Heart left ventricle (tissue), 16 donors: ENCODE data around the gene PARP3. TPM values are rescaled to one million over a fixed set of nuclear protein-coding genes. Genes with fewer than 3 reads are reported as not detected.

ENCODE experiments used
- ATAC-seq, 4 donors: fragments of 200-7000 bp; cut with Tn5 transposase; one replicate each; pipeline ENCODE4 v1.9.1; 2020 to 2022; ENCODE audit warnings: moderate library complexity in 4 of 4, mild to moderate bottlenecking in 3 of 4, moderate number of reproducible peaks in 1 of 4
- DNase-seq, 5 donors: peaks; one replicate each; pipeline ENCODE4 v3.0.0-alpha.2; 2020
- H3K27ac ChIP-seq, 12 donors: fragments of 200-600 bp; sonication (generic) in 4 of 12; one replicate each; pipeline versions ENCODE4 v1.5.0 to v1.8.0; 2016 to 2022; ENCODE audit warnings: mild to moderate bottlenecking in 2 of 12
- H3K27me3 ChIP-seq, 9 donors: fragments of 200-600 bp; sonication (generic) in 2 of 9; one replicate each; pipeline versions ENCODE4 v1.5.1 to v1.8.0; 2016 to 2022; ENCODE audit warnings: mild to moderate bottlenecking in 3 of 9
- H3K36me3 ChIP-seq, 9 donors: fragments of 200-600 bp; sonication (generic) in 2 of 9; one replicate each; pipeline versions ENCODE4 v1.5.0 to v1.8.0; 2018 to 2022; ENCODE audit warnings: mild to moderate bottlenecking in 2 of 9
- H3K4me1 ChIP-seq, 12 donors: fragments of 200-600 bp; sonication (generic) in 4 of 12; one replicate each; pipeline versions ENCODE4 v1.5.0 to v1.8.0; 2016 to 2022; ENCODE audit warnings: mild to moderate bottlenecking in 3 of 12
- H3K4me3 ChIP-seq, 12 donors: fragments of 200-600 bp; sonication (generic) in 4 of 12; one replicate each; pipeline versions ENCODE4 v1.5.0 to v1.8.0; 2017 to 2022; ENCODE audit warnings: mild to moderate bottlenecking in 9 of 12, moderate library complexity in 4 of 12
- H3K9me3 ChIP-seq, 12 donors: fragments of 200-600 bp; sonication (generic) in 4 of 12; one replicate each; pipeline versions ENCODE4 v1.5.0 to v1.8.0; 2016 to 2022; ENCODE audit warnings: mild to moderate bottlenecking in 1 of 12
- POLR2A ChIP-seq, 2 donors: fragments of 450-650 bp; IDR thresholded peaks; one replicate each; pipeline ENCODE4 v1.6.1; 2017; ENCODE audit warnings: antibody characterized with exemption in 2 of 2, mild to moderate bottlenecking in 2 of 2, moderate library complexity in 2 of 2
- WGBS, 4 donors: extraction: QIAGEN DNeasy Blood & Tissue Kit in 2 of 4; methylation state at CpG; one replicate each; pipeline versions ENCODE4 v1.1.5 to v1.1.7; 2013 to 2018; 5-methylcytosine and 5-hydroxymethylcytosine counted together
- intact Hi-C, 10 donors: fragments of 100-400 bp; cut with DNase I; formaldehyde crosslinking; loops; one replicate each; pipeline versions ENCODE4 v1.11.1 to v1.14.2; 2022
- polyA plus RNA-seq, 2 donors: library from polyadenylated mRNA; stranded (reverse); fragments of 200-250 nt; gene quantifications; one replicate each; pipeline ENCODE4 v1.2.3, GENCODE V29; 2013
- total RNA-seq, 9 donors: library from RNA; depleted of rRNA in 2 of 9; stranded (reverse); fragments of >200 nt in 2 of 9; fragmentation: NEBNext Ultra II Directional in 3 of 9; extraction: Animal tissue kit (Norgen Biotek cat#: 25700) in 3 of 9; gene quantifications; one replicate each; pipeline versions ENCODE4 v1.1.0 to v1.2.4, GENCODE V29; 2016 to 2023
- TF ChIP-seq, protein P1 (sequence below), 12 donors: fragments of 200-600 bp; sonication (generic) in 4 of 12; IDR thresholded peaks; one replicate each; pipeline versions ENCODE4 v1.5.0 to v1.8.0; 2018 to 2022; ENCODE audit warnings: antibody characterized with exemption in 12 of 12, mild to moderate bottlenecking in 5 of 12
- donor health status: ischemic (EF 13 %, LVEDD 7.1; RV severe dilation, severe dysfunction).
- donor health status: healthy with polysubstance abuse.
- donor health status: DM: no; HTN: yes; CAD: no.
- donor health status: DM: no; HTN: no; CAD: no.
- donor health status: ischemic (EF 25% LVEDD 6.9; RV normal size, moderate dysfunction).
- donor health status: ischemic (EF 25% LVEDD 5.7; RV mildly dilated, moderate dysfunction).
- donor health status: healthy.
- donor health status: DM: yes; HTN: yes; CAD: no.
- donor health status: ischemic (EF 35%, LVEDD 5.7; RV mildly dilated, moderate dysfunction).
- donor health status: nonischemic (EF 11% LVEDD 7.7; RV severe dilation, severe dysfunction).
- donor health status: DM: yes; HTN: yes; CAD: no.
- donor health status: PGD.
- donor health status: ischemic (EF 29% LVEDD 5.4; RV normal size, mild dysfunction).
- donor health status: nonischemic (EF 23%, LVEDD 6.1; RV moderate dilation, normal function).

Gene PARP3
- total and polyA plus RNA-seq, 11 donors: 7.0 to 37.5 (median 13.9) TPM

DNA sequence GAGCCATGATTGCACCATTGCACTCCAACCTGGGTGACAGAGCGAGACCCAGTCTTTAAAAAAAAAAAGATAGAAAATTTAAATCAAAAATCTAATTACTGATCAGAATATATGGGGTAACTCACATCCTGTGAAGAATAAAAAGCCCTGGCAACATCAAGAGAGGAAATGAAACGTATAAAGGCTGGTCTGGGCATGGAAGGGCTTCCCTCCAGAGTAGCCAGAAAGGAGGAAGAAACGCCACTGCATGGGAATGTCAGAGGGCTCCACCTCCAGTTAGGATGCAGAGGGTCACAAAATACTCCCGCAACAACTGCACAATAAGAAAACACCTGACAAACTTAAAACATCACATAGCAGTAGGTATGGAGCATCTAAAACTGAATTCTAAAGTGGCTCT is 34.1 kb upstream of the PARP3 start:
- peaks cover 0 to 5% (median 0%) of the 10 kb centered on the region in 9 donors for H3K27me3 ChIP-seq
- no peak overlapping the region for H3K4me3 ChIP-seq
- TF ChIP-seq POLR2A (IDR thresholded peaks at IDR 0.05): no peak
- TF ChIP-seq, protein P1, sequence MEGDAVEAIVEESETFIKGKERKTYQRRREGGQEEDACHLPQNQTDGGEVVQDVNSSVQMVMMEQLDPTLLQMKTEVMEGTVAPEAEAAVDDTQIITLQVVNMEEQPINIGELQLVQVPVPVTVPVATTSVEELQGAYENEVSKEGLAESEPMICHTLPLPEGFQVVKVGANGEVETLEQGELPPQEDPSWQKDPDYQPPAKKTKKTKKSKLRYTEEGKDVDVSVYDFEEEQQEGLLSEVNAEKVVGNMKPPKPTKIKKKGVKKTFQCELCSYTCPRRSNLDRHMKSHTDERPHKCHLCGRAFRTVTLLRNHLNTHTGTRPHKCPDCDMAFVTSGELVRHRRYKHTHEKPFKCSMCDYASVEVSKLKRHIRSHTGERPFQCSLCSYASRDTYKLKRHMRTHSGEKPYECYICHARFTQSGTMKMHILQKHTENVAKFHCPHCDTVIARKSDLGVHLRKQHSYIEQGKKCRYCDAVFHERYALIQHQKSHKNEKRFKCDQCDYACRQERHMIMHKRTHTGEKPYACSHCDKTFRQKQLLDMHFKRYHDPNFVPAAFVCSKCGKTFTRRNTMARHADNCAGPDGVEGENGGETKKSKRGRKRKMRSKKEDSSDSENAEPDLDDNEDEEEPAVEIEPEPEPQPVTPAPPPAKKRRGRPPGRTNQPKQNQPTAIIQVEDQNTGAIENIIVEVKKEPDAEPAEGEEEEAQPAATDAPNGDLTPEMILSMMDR (IDR thresholded peaks at IDR 0.05): no peak
- peaks cover 0 to 15% (median 0%) of the 10 kb centered on the region in 12 donors for H3K9me3 ChIP-seq
- WGBS, 4 donors: 69 to 83% (median 74%) methylated on average over 4 of the region's 4 CpGs
- H3K4me1 ChIP-seq: no peaks in the 10 kb centered on the region
- DNase-seq: no peak
- H3K27ac ChIP-seq: no peak overlapping the region
- no peaks in the 10 kb centered on the region for H3K36me3 ChIP-seq
- no peak for ATAC-seq
- intact Hi-C loops: no loop called here

DNA sequence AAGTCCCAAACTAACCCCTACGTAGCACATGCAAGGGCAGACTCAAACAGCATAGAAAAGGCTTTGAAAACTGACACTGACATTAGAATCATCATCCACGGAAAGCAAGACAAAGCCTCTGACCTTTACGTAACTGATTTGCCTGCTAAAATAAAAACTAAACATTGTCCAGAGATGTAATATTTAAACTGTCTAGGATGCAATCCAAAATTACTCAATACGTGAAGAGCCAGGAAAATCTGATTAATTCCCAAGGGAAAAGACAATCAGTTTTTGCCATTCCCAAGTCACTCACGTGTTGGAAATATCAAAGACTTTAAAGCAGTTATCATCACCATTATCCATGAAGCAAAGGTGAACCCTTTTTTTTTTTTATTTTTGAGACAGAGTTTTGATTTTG is 25.7 kb upstream of the PARP3 start:
- no peaks in the 10 kb centered on the region for H3K4me1 ChIP-seq
- no peak overlapping the region for H3K27ac ChIP-seq
- H3K36me3 ChIP-seq: no peaks in the 10 kb centered on the region
- intact Hi-C loops: no loop called here
- DNase-seq: no peak
- H3K9me3 ChIP-seq: no peaks in the 10 kb centered on the region
- 56 to 57% (median 57%) methylated on average over 5 of the region's 5 CpGs for WGBS, 4 donors
- ATAC-seq: no peak
- H3K4me3 ChIP-seq: no peak overlapping the region
- H3K27me3 ChIP-seq: no peaks in the 10 kb centered on the region
- TF ChIP-seq, protein P1 (IDR thresholded peaks at IDR 0.05): no peak
- TF ChIP-seq POLR2A (IDR thresholded peaks at IDR 0.05): no peak

DNA sequence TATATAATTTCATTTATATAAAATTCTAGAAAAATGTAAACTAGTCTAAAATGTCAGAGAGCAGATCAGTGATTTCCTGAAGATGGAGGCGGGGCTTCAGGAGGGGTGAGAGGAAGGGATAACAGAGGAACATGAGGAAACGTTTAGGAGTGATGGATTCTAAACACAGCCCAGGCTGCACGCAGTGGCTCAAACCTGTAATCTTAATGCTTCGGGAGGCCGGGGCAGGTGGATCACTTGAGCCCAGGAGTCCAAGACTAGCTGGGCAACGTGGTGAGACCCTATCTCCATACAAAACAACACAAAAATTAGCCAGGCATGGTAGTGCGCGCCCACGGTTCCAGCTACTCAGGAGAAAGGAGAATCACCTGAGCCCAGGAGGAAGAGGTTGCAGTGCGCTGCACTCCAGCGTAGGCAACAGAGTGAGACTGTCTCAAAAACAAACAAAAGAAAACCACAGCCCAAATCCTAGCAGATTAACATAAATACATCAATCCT is 21.0 kb upstream of the PARP3 start:
- DNase-seq (no peak), ATAC-seq (no peak)
- H3K27ac ChIP-seq: no peak overlapping the region
- no peak overlapping the region for H3K4me3 ChIP-seq
- H3K4me1 ChIP-seq: no peaks in the 10 kb centered on the region
- intact Hi-C loops: no loop called here
- no peak for TF ChIP-seq POLR2A (IDR thresholded peaks at IDR 0.05)
- TF ChIP-seq, protein P1 (IDR thresholded peaks at IDR 0.05): no peak
- 79 to 85% (median 81%) methylated on average over 11 of the region's 11 CpGs for WGBS, 4 donors
- H3K27me3 ChIP-seq: no peaks in the 10 kb centered on the region
- no peaks in the 10 kb centered on the region for H3K36me3 ChIP-seq
- H3K9me3 ChIP-seq: no peaks in the 10 kb centered on the region

DNA sequence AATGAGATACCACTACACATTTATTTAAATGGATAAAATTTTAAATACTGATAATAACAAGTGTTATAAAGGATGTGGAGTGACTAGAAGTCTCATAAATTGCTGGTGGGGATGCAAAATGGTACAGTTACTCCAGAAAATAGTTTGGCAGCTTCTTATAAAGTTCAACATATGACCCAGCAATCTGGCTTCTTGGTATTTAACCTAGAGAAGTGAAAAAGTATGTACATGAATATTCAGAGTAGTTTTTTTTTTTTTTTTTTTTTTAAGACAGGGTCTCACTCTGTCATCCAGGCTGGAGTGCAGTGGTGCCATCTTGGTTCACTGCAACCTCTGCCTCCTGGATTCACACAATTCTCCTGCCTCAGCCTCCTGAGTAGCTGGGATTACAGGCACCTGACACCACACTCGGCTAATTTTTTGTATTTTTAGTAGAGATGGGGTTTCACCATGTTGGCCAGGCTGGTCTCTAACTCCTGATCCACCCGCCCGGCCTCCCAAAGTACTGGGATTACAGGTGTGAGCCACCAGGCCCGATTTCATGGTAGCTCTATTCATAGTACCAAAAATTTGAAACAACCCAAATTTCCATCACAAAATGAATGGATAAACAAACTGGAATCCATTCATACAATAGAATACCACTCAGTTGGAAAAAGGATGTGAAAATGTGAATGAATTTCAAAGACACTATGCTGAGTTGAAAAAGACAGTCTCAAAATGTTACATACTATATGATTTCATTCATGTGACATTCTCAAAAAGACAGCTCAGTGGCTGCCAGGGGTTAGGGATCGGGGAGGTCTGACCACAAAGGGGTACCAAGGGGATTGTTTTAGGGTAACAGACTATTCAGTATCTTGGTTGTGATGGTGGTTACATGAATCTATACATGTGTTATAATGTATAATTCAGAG is 14.8 kb upstream of the PARP3 start:
- intact Hi-C loops: no loop called here
- H3K27me3 ChIP-seq: no peaks in the 10 kb centered on the region
- no peak for ATAC-seq
- no peaks in the 10 kb centered on the region for H3K4me1 ChIP-seq
- no peak overlapping the region for H3K4me3 ChIP-seq
- no peaks in the 10 kb centered on the region for H3K9me3 ChIP-seq
- DNase-seq: no peak
- WGBS, 4 donors: 91 to 95% (median 94%) methylated on average over 5 of the region's 5 CpGs
- TF ChIP-seq POLR2A (IDR thresholded peaks at IDR 0.05): no peak
- TF ChIP-seq, protein P1 (IDR thresholded peaks at IDR 0.05): no peak
- no peak overlapping the region for H3K27ac ChIP-seq
- H3K36me3 ChIP-seq: peaks cover 0 to 6% (median 0%) of the 10 kb centered on the region in 9 donors
